Smooth muscle cell (in vitro differentiated cells): Measurements from ENCODE around the gene PRDM9. TPM values are rescaled to one million over a fixed set of nuclear protein-coding genes. Genes with fewer than 3 reads are reported as not detected.
"Not testable (repeated sequence)": the region's sequence is repeated elsewhere in the genome, so short reads cannot be mapped to it uniquely, and the experiment has no call there.

Experiments
- DNase-seq: peaks from one replicate; lab custom pipeline; 2025; ENCODE audit not compliant: unreplicated experiment; lab: John Stamatoyannopoulos, UW
- H2AFZ ChIP-seq: fragments of 200-600 bp; sonication (generic); 2 replicates; pipeline ENCODE4 v1.6.0; 2016; ENCODE audit warnings: antibody characterized with exemption, low read depth, mild to moderate bottlenecking
- H3F3A ChIP-seq: fragments of 200-600 bp; sonication (generic); 2 replicates; pipeline ENCODE4 v1.6.0; 2017; ENCODE audit warnings: antibody characterized with exemption, low read depth
- H3K27ac ChIP-seq: fragments of 200-600 bp; sonication (generic); 2 replicates; pipeline ENCODE4 v1.5.1; 2016; ENCODE audit warnings: low read depth, mild to moderate bottlenecking
- H3K27me3 ChIP-seq: fragments of 200-600 bp; sonication (generic); 2 replicates; pipeline ENCODE4 v1.6.1; 2016; ENCODE audit warnings: low read depth, mild to moderate bottlenecking
- H3K36me3 ChIP-seq: fragments of 200-600 bp; sonication (generic); 2 replicates; pipeline ENCODE4 v1.5.1; 2016; ENCODE audit warnings: low read depth
- H3K4me1 ChIP-seq: fragments of 200-600 bp; sonication (generic); 2 replicates; pipeline ENCODE4 v1.5.1; 2016; ENCODE audit warnings: low read depth
- H3K4me2 ChIP-seq: fragments of 200-600 bp; sonication (generic); 2 replicates; pipeline ENCODE4 v1.6.0; 2016; ENCODE audit warnings: mild to moderate bottlenecking
- H3K4me3 ChIP-seq: fragments of 200-600 bp; sonication (generic); 2 replicates; pipeline ENCODE4 v1.5.1; 2016; ENCODE audit warnings: mild to moderate bottlenecking
- H3K79me2 ChIP-seq: fragments of 200-600 bp; sonication (generic); 2 replicates; pipeline ENCODE4 v1.6.0; 2016; ENCODE audit warnings: low read depth, mild to moderate bottlenecking
- H3K9ac ChIP-seq: fragments of 200-600 bp; sonication (generic); 2 replicates; pipeline ENCODE4 v1.6.0; 2016; ENCODE audit warnings: low read depth
- H3K9me3 ChIP-seq: fragments of 200-600 bp; sonication (generic); replicated peaks from 2 replicates; pipeline ENCODE4 v1.5.1; 2016; ENCODE audit warnings: low read depth
- H4K20me1 ChIP-seq: fragments of 200-600 bp; sonication (generic); 2 replicates; pipeline ENCODE4 v1.6.0; 2016; ENCODE audit warnings: low read depth
- CTCF ChIP-seq: fragments of 200-600 bp; sonication (generic); IDR thresholded peaks from 2 replicates; pipeline ENCODE4 v1.5.1; 2017; ENCODE audit warnings: borderline replicate concordance, mild to moderate bottlenecking, antibody characterized with exemption; ENCODE audit not compliant: insufficient read depth, poor library complexity, severe bottlenecking
- WGBS: methylation state at CpG from one replicate; pipeline ENCODE4 v1.1.7; 2016; ENCODE audit warnings: low lambda C conversion rate; 5-methylcytosine and 5-hydroxymethylcytosine counted together
- polyA plus RNA-seq: library from polyadenylated mRNA; unstranded; fragments of >200 nt; fragmentation: Nextera tagmentation; extraction: Ambion mirVana; gene quantifications from 2 replicates; pipeline ENCODE4 v1.2.1, GENCODE V29; 2016
- total RNA-seq: library from RNA; depleted of rRNA; stranded (reverse); fragments of >200 nt; gene quantifications from 2 replicates; pipeline ENCODE4 v1.2.3, GENCODE V29; 2014

PRDM9 gene
- total and polyA plus RNA-seq, 2 experiments from 2014 or later = not detected

- H3K4me1 ChIP-seq, H3K27ac ChIP-seq, H4K20me1 ChIP-seq, H2AFZ ChIP-seq, H3K4me2 ChIP-seq, DNase-seq, H3K27me3 ChIP-seq, H3K79me2 ChIP-seq, H3F3A ChIP-seq, H3K9ac ChIP-seq, H3K36me3 ChIP-seq, H3K9me3 ChIP-seq, H3K4me3 ChIP-seq: not testable (repeated sequence)
- WGBS = 83% methylated on average over 12 of the region's 15 CpGs
Measured at GRCh38 chr5:23527216-23527920, 20.0 kb downstream of the PRDM9 start.

DNA sequence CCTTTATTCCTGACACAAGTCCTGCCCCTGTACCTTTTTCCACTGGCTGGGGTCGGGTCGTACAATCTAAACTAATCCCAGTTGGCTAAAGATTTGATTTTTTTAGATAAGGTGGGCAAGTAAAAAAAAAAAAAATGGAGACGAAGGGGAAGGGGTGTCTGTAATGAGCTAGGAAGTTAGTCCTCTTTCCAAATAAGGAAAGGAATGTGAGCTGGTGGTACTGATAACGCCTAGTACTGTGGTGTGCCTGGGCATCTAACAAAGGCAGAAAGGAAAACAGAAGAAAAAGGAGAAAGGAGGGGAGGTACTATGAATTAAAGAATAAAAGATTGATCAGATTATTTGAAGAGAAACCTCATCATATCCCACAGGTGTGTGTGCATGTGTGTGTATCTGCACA is 21.3 kb downstream of the PRDM9 start:
- no peaks in the 10 kb centered on the region for H3K36me3 ChIP-seq
- H3K27me3 ChIP-seq = no peaks in the 10 kb centered on the region
- no peaks in the 10 kb centered on the region for H3K79me2 ChIP-seq
- no peak overlapping the region for H3K9ac ChIP-seq
- no peak for TF ChIP-seq CTCF
- H4K20me1 ChIP-seq = no peaks in the 10 kb centered on the region
- no peak overlapping the region for H2AFZ ChIP-seq
- no peak for DNase-seq
- no peaks in the 10 kb centered on the region for H3K9me3 ChIP-seq
- H3K4me1 ChIP-seq = no peaks in the 10 kb centered on the region
- WGBS = 54% methylated on average over 4 of the region's 4 CpGs
- H3K4me2 ChIP-seq = no peak overlapping the region
- no peak overlapping the region for H3K27ac ChIP-seq
- H3K4me3 ChIP-seq = no peak overlapping the region
- no peaks in the 10 kb centered on the region for H3F3A ChIP-seq

- TF ChIP-seq CTCF = no peak
- no peak overlapping the region for H3K4me2 ChIP-seq
- H2AFZ ChIP-seq = no peak overlapping the region
- no peak for DNase-seq
- no peak overlapping the region for H3K27ac ChIP-seq
- no peaks in the 10 kb centered on the region for H3K27me3 ChIP-seq
- no peak overlapping the region for H3K4me3 ChIP-seq
- no peaks in the 10 kb centered on the region for H3K36me3 ChIP-seq
- no peaks in the 10 kb centered on the region for H3K79me2 ChIP-seq
- H3F3A ChIP-seq = no peaks in the 10 kb centered on the region
- no peaks in the 10 kb centered on the region for H3K4me1 ChIP-seq
- no peaks in the 10 kb centered on the region for H4K20me1 ChIP-seq
- H3K9ac ChIP-seq = no peak overlapping the region
- H3K9me3 ChIP-seq = no peaks in the 10 kb centered on the region
Measured at GRCh38 chr5:23530571-23530970, 23.2 kb downstream of the PRDM9 start.

DNA sequence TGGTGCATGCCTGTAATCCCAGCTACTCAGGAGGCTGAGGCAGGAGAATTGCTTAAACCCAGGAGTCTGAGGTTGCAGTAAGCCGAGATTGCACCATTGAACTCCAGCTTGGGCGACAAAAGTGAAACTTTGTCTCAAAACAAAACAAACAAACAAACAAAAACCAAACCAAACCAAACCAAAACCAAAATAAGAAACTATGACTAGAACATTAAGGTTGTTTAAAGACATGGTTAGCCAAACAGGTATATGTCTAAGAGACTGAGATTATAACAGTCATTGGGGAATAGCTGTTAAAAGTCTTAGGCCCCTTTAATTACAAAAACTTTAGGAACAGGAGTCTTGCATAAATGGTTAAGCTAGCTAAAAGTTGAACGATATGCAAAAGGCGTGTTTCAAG is 63.6 kb downstream of the PRDM9 start:
- no peak overlapping the region for H3K27ac ChIP-seq
- H3K4me1 ChIP-seq = no peaks in the 10 kb centered on the region
- H3K36me3 ChIP-seq = no peaks in the 10 kb centered on the region
- no peak for DNase-seq
- no peaks in the 10 kb centered on the region for H4K20me1 ChIP-seq
- H3K27me3 ChIP-seq = no peaks in the 10 kb centered on the region
- no peaks in the 10 kb centered on the region for H3K9me3 ChIP-seq
- no peak overlapping the region for H2AFZ ChIP-seq
- no peak for TF ChIP-seq CTCF
- no peak overlapping the region for H3K4me2 ChIP-seq
- no peak overlapping the region for H3K9ac ChIP-seq
- H3F3A ChIP-seq = no peaks in the 10 kb centered on the region
- no peaks in the 10 kb centered on the region for H3K79me2 ChIP-seq
- no peak overlapping the region for H3K4me3 ChIP-seq
- 89% methylated on average over 4 of the region's 4 CpGs for WGBS
